HepG2 (cell line): ENCODE data around the gene SARNP. TPM values are rescaled to one million over a fixed set of nuclear protein-coding genes. Genes with fewer than 3 reads are reported as not detected.

Experiments used
- ARID3A ChIP-seq: IDR thresholded peaks from 2 replicates; pipeline ENCODE4 v1.6.1; 2012; ENCODE audit warnings: low read depth, low read length, improper control_type of control experiment
- ATF7 ChIP-seq, 2 experiments: fragments of 450-650 bp in 1 of 2; sonication (generic) in 1 of 2; formaldehyde crosslinking in 1 of 2; IDR thresholded peaks; 2 replicates each; pipeline versions ENCODE4 v1.4.0 to v1.6.1; 2016 to 2020; ENCODE audit warnings: antibody characterized with exemption in 1 of 2, mild to moderate bottlenecking in 1 of 2, missing genetic modification reagents in 1 of 2
- FOXA1 ChIP-seq, 2 experiments: fragments of 450-650 bp in 1 of 2; sonication (generic) in 1 of 2; formaldehyde crosslinking in 1 of 2; IDR thresholded peaks; 2 replicates each; pipeline versions ENCODE4 v1.4.0 to v1.6.1; 2016 to 2020; ENCODE audit warnings: missing genetic modification reagents in 1 of 2
- FOXK1 ChIP-seq: sonication (generic); formaldehyde crosslinking; IDR thresholded peaks from 2 replicates; pipeline ENCODE4 v1.4.0; 2020; ENCODE audit warnings: low read depth, missing genetic modification reagents, borderline replicate concordance
- HNRNPK ChIP-seq: fragments of 200-400 bp; formaldehyde crosslinking; IDR thresholded peaks from 2 replicates; pipeline ENCODE4 v1.6.1; 2018; ENCODE audit warnings: low read length, low read depth, moderate library complexity, mild to moderate bottlenecking; ENCODE audit not compliant: poor library complexity, severe bottlenecking
- MIXL1 ChIP-seq: IDR thresholded peaks from 2 replicates; pipeline ENCODE4 v1.6.1; 2016
- MTA1 ChIP-seq: sonication (generic); formaldehyde crosslinking; IDR thresholded peaks from 2 replicates; pipeline ENCODE4 v1.4.0; 2020; ENCODE audit warnings: missing genetic modification reagents, mild to moderate bottlenecking, borderline replicate concordance
- NFE2 ChIP-seq: sonication (generic); formaldehyde crosslinking; IDR thresholded peaks from 2 replicates; pipeline ENCODE4 v1.4.0; 2020; ENCODE audit warnings: missing genetic modification reagents
- POLR2AphosphoS2 ChIP-seq: IDR thresholded peaks from 2 replicates; pipeline ENCODE4 v1.6.1; 2011; ENCODE audit warnings: low read depth, low read length, improper control_type of control experiment
- SP4 ChIP-seq: sonication (generic); formaldehyde crosslinking; IDR thresholded peaks from 2 replicates; pipeline ENCODE4 v1.8.1; 2023; ENCODE audit warnings: mild to moderate bottlenecking, missing genetic modification reagents
- TBL1XR1 ChIP-seq: fragments of 150-350 bp; IDR thresholded peaks from 2 replicates; pipeline ENCODE4 v1.6.1; 2014; ENCODE audit warnings: borderline replicate concordance, low read length; ENCODE audit not compliant: partially characterized antibody
- ZBTB39 ChIP-seq: sonication (generic); formaldehyde crosslinking; IDR thresholded peaks from 2 replicates; pipeline ENCODE4 v1.5.0; 2020; ENCODE audit warnings: missing genetic modification reagents
- ZNF274 ChIP-seq: sonication (generic); formaldehyde crosslinking; IDR thresholded peaks from 2 replicates; pipeline ENCODE4 v1.5.1; 2020; ENCODE audit warnings: mild to moderate bottlenecking, missing genetic modification reagents
- ZNF792 ChIP-seq: IDR thresholded peaks from 2 replicates; pipeline ENCODE4 v1.6.1; 2016
- ZNF841 ChIP-seq: sonication (generic); formaldehyde crosslinking; IDR thresholded peaks from 2 replicates; pipeline ENCODE4 v1.8.1; 2023; ENCODE audit warnings: missing genetic modification reagents, borderline replicate concordance
- polyA plus RNA-seq, 8 experiments: library from polyadenylated mRNA; depleted of rRNA in 3 of 8; stranded (reverse) in 7 of 8; unstranded in 1 of 8; fragments of >200 nt; fragmentation: Illumina TruSeq in 4 of 8; extraction: Trizol in 4 of 8; gene quantifications; 2 replicates each; pipeline versions ENCODE4 v1.2.1 to v1.2.3, GENCODE V29; 2011 to 2016; ENCODE audit warnings: low read depth in 4 of 8, missing spikeins in 1 of 8, mixed read lengths in 1 of 8; ENCODE audit not compliant: insufficient read depth in 1 of 8
- total RNA-seq, 5 experiments: library from RNA; depleted of rRNA; stranded (reverse); fragments of >200 nt; fragmentation: Illumina TruSeq; extraction: Trizol; gene quantifications; 2 replicates each; pipeline ENCODE4 v1.2.3, GENCODE V29; 2016; ENCODE audit warnings: low read depth in 1 of 5
- TF ChIP-seq, protein P1 (sequence below): IDR thresholded peaks from 2 replicates; pipeline ENCODE4 v1.4.0; 2020; ENCODE audit warnings: mild to moderate bottlenecking, missing genetic modification reagents
- TF ChIP-seq, protein P2 (sequence below): sonication (generic); formaldehyde crosslinking; IDR thresholded peaks from 2 replicates; pipeline ENCODE4 v1.8.1; 2023; ENCODE audit warnings: mild to moderate bottlenecking, missing genetic modification reagents

The SARNP gene
- total and polyA plus RNA-seq, 2 of the 13 experiments (the other 11 are each of a cell fraction or from before 2014, with no cell fraction given) = 59.0 to 95.4 TPM

- TF ChIP-seq ARID3A (no peak), MIXL1 (peak; percentile 71; the same call in 1 of the 2 replicates), ATF7 (IDR thresholded peaks at IDR 0.05) (no peak), ATF7 (CRISPR knock-in tag; IDR thresholded peaks at IDR 0.05) (no peak), NFE2 (no peak), ZNF792 (CRISPR knock-in tag) (peak; percentile 75; the same call in 1 of the 2 replicates), POLR2AphosphoS2 (no peak), FOXK1 (CRISPR knock-in tag) (peak; percentile 25; the same call in 1 of the 2 replicates), MTA1 (no peak), TBL1XR1 (no peak), ZBTB39 (CRISPR knock-in tag) (no peak), ZNF841 (CRISPR knock-in tag) (no peak), FOXA1 (IDR thresholded peaks at IDR 0.05) (no peak), FOXA1 (CRISPR knock-in tag; IDR thresholded peaks at IDR 0.05) (no peak), HNRNPK (no peak), ZNF274 (CRISPR knock-in tag) (no peak), SP4 (CRISPR knock-in tag) (0 out of 2 replicates have a peak, but pooled peaks have one; percentile 44)
- TF ChIP-seq, protein P1, sequence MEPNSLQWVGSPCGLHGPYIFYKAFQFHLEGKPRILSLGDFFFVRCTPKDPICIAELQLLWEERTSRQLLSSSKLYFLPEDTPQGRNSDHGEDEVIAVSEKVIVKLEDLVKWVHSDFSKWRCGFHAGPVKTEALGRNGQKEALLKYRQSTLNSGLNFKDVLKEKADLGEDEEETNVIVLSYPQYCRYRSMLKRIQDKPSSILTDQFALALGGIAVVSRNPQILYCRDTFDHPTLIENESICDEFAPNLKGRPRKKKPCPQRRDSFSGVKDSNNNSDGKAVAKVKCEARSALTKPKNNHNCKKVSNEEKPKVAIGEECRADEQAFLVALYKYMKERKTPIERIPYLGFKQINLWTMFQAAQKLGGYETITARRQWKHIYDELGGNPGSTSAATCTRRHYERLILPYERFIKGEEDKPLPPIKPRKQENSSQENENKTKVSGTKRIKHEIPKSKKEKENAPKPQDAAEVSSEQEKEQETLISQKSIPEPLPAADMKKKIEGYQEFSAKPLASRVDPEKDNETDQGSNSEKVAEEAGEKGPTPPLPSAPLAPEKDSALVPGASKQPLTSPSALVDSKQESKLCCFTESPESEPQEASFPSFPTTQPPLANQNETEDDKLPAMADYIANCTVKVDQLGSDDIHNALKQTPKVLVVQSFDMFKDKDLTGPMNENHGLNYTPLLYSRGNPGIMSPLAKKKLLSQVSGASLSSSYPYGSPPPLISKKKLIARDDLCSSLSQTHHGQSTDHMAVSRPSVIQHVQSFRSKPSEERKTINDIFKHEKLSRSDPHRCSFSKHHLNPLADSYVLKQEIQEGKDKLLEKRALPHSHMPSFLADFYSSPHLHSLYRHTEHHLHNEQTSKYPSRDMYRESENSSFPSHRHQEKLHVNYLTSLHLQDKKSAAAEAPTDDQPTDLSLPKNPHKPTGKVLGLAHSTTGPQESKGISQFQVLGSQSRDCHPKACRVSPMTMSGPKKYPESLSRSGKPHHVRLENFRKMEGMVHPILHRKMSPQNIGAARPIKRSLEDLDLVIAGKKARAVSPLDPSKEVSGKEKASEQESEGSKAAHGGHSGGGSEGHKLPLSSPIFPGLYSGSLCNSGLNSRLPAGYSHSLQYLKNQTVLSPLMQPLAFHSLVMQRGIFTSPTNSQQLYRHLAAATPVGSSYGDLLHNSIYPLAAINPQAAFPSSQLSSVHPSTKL (CRISPR knock-in tag) = peak; percentile 40; the same call in 1 of the 2 replicates
- TF ChIP-seq, protein P2, sequence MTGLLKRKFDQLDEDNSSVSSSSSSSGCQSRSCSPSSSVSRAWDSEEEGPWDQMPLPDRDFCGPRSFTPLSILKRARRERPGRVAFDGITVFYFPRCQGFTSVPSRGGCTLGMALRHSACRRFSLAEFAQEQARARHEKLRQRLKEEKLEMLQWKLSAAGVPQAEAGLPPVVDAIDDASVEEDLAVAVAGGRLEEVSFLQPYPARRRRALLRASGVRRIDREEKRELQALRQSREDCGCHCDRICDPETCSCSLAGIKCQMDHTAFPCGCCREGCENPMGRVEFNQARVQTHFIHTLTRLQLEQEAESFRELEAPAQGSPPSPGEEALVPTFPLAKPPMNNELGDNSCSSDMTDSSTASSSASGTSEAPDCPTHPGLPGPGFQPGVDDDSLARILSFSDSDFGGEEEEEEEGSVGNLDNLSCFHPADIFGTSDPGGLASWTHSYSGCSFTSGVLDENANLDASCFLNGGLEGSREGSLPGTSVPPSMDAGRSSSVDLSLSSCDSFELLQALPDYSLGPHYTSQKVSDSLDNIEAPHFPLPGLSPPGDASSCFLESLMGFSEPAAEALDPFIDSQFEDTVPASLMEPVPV (CRISPR knock-in tag) = no peak
Observed at GRCh38 chr12:55736780-55737580, 80.5 kb downstream of the SARNP start (continued).
